HG02970 (cell line): Measurements from ENCODE around the gene CYP4V2.
"Not testable (repeated sequence)": the region's sequence is repeated elsewhere in the genome, so short reads cannot be mapped to it uniquely, and the experiment has no call there.

Experiments used
- ATAC-seq: cut with Tn5 transposase; IDR thresholded peaks from one replicate; pipeline ENCODE4 v1.9.1; 2021; ENCODE audit warnings: mild to moderate bottlenecking, moderate library complexity, moderate number of reproducible peaks; ENCODE audit not compliant: unreplicated experiment, low FRiP score

Gene CYP4V2

GRCh38 chr4:186227221-186227620 lies 35.9 kb downstream of the CYP4V2 start, which contains the start of gene KLKB1:
Gene KLKB1, plus strand, starts transcription at chr4:186227507. Its CDS starts 689 bp downstream, at chr4:186228196.
- no peak for ATAC-seq

GRCh38 chr4:186227744-186228513 lies 36.6 kb downstream of the CYP4V2 start:
- no peak for ATAC-seq

- ATAC-seq = no peak
Measured at GRCh38 chr4:186228514-186228894, 37.1 kb downstream of the CYP4V2 start.

- no peak for ATAC-seq
Measured at GRCh38 chr4:186234367-186234766, 43.0 kb downstream of the CYP4V2 start.

- no peak for ATAC-seq
Measured at GRCh38 chr4:186236126-186236525, 44.8 kb downstream of the CYP4V2 start.

GRCh38 chr4:186240452-186240847 lies 49.1 kb downstream of the CYP4V2 start:
- no peak for ATAC-seq

- no peak for ATAC-seq
Measured at GRCh38 chr4:186240848-186241491, 49.6 kb downstream of the CYP4V2 start.

GRCh38 chr4:186241616-186242015 lies 50.2 kb downstream of the CYP4V2 start:
- no peak for ATAC-seq

GRCh38 chr4:186242031-186242430 lies 50.7 kb downstream of the CYP4V2 start:
- not testable (repeated sequence) for ATAC-seq

- no peak for ATAC-seq
Measured at GRCh38 chr4:186243331-186243730, 52.0 kb downstream of the CYP4V2 start.

GRCh38 chr4:186244835-186245234 lies 53.5 kb downstream of the CYP4V2 start:
- no peak for ATAC-seq

GRCh38 chr4:186247062-186247752 lies 55.8 kb downstream of the CYP4V2 start:
- not testable (repeated sequence) for ATAC-seq

GRCh38 chr4:186248643-186249042 lies 57.3 kb downstream of the CYP4V2 start:
- ATAC-seq = no peak

GRCh38 chr4:186249785-186250754 lies 58.7 kb downstream of the CYP4V2 start:
- no peak for ATAC-seq

- no peak for ATAC-seq
Measured at GRCh38 chr4:186250760-186251159, 59.4 kb downstream of the CYP4V2 start.

GRCh38 chr4:186255122-186255521 lies 63.8 kb downstream of the CYP4V2 start:
- ATAC-seq = no peak

- ATAC-seq = no peak
Measured at GRCh38 chr4:186258216-186258811, 66.9 kb downstream of the CYP4V2 start.

GRCh38 chr4:186260117-186260503 lies 68.7 kb downstream of the CYP4V2 start:
- ATAC-seq = no peak
